Fibroblast of pulmonary artery (primary cell): ENCODE data around the gene UTP20.
A peak's percentile ranks its signal among the peaks of the same experiment; 100 is the strongest.

Experiments
- DNase-seq: peaks from one replicate; pipeline ENCODE4 v3.0.0-alpha.2; 2010; ENCODE audit warnings: low read depth
- H3K4me3 ChIP-seq: replicated peaks from 2 replicates; pipeline ENCODE4 v1.5.1; 2011; ENCODE audit warnings: low read depth, mild to moderate bottlenecking, control low read depth, low read length, moderate library complexity
- CTCF ChIP-seq: IDR thresholded peaks from 2 replicates; pipeline ENCODE4 v1.5.1; 2011; ENCODE audit warnings: mild to moderate bottlenecking, control low read depth, low read length, inconsistent platforms; ENCODE audit errors: missing control alignments

The UTP20 gene

GRCh38 chr12:101297661-101298060 is 17.8 kb downstream of the UTP20 start:
- no peak for DNase-seq
- H3K4me3 ChIP-seq = no peak overlapping the region
- TF ChIP-seq CTCF = no peak

GRCh38 chr12:101298426-101298825 is 18.5 kb downstream of the UTP20 start:
- DNase-seq = peak; percentile 76
- no peak for TF ChIP-seq CTCF
- H3K4me3 ChIP-seq = no peak overlapping the region

- TF ChIP-seq CTCF = no peak
- H3K4me3 ChIP-seq = no peak overlapping the region
- DNase-seq = no peak
Observed at GRCh38 chr12:101299346-101299745, 19.4 kb downstream of the UTP20 start.

- no peak for TF ChIP-seq CTCF
- no peak for DNase-seq
Observed at GRCh38 chr12:101299931-101300330, 20.0 kb downstream of the UTP20 start.

GRCh38 chr12:101302741-101303140 is 22.8 kb downstream of the UTP20 start:
- TF ChIP-seq CTCF = no peak
- no peak overlapping the region for H3K4me3 ChIP-seq
- no peak for DNase-seq

More at GRCh38 chr12:101299931-101300330, 20.0 kb downstream of the UTP20 start:
- H3K4me3 ChIP-seq = no peak overlapping the region

GRCh38 chr12:101305226-101305779 is 25.4 kb downstream of the UTP20 start:
- TF ChIP-seq CTCF = no peak
- no peak for DNase-seq
- H3K4me3 ChIP-seq = no peak overlapping the region

- DNase-seq = no peak
- no peak for TF ChIP-seq CTCF
- H3K4me3 ChIP-seq = no peak overlapping the region
Observed at GRCh38 chr12:101305794-101306193, 25.9 kb downstream of the UTP20 start.
